Stimulated activated CD8-positive, alpha-beta memory T cell treated with anti-CD3 and anti-CD28 coated beads, Interleukin-7, amount 100 ng/mL, for 48 hours (primary cell): ENCODE measurements around the gene FOXJ3.

ENCODE experiments used
- DNase-seq, 2 donors: peaks; one replicate each; pipeline ENCODE4 v3.0.0-alpha.2; 2020; ENCODE audit warnings: low read depth in 1 of 2; ENCODE audit errors: extremely low read depth in 1 of 2

FOXJ3 gene

GRCh38 chr1:42334240-42335049, 590 bp downstream of the FOXJ3 start:
- peak; percentile 13 to 25 for DNase-seq

GRCh38 chr1:42333662-42334239, 1.3 kb downstream of the FOXJ3 start:
- no peak for DNase-seq

GRCh38 chr1:42332877-42333276, 2.2 kb downstream of the FOXJ3 start:
- no peak for DNase-seq

- DNase-seq: no peak
Observed at GRCh38 chr1:42330215-42330614, 4.8 kb downstream of the FOXJ3 start.

- no peak for DNase-seq
Observed at GRCh38 chr1:42328916-42329496, 6.0 kb downstream of the FOXJ3 start.

GRCh38 chr1:42328047-42328625, 6.9 kb downstream of the FOXJ3 start:
- DNase-seq: no peak

- DNase-seq: no peak
Observed at GRCh38 chr1:42325014-42325402, 10.0 kb downstream of the FOXJ3 start.

- DNase-seq: no peak
Observed at GRCh38 chr1:42324398-42325013, 10.5 kb downstream of the FOXJ3 start.

GRCh38 chr1:42323551-42323950, 11.5 kb downstream of the FOXJ3 start:
- no peak for DNase-seq

- DNase-seq: no peak
Observed at GRCh38 chr1:42322577-42322976, 12.5 kb downstream of the FOXJ3 start.

GRCh38 chr1:42321731-42322130, 13.3 kb downstream of the FOXJ3 start:
- no peak for DNase-seq

GRCh38 chr1:42320708-42321107, 14.3 kb downstream of the FOXJ3 start:
- DNase-seq: no peak

GRCh38 chr1:42319871-42320484, 15.1 kb downstream of the FOXJ3 start:
- DNase-seq: no peak

GRCh38 chr1:42319128-42319851, 15.7 kb downstream of the FOXJ3 start:
- no peak for DNase-seq

GRCh38 chr1:42318601-42319000, 16.4 kb downstream of the FOXJ3 start:
- DNase-seq: no peak

- no peak for DNase-seq
Observed at GRCh38 chr1:42317308-42317707, 17.7 kb downstream of the FOXJ3 start.

GRCh38 chr1:42316292-42316691, 18.7 kb downstream of the FOXJ3 start:
- no peak for DNase-seq

GRCh38 chr1:42315500-42315899, 19.5 kb downstream of the FOXJ3 start:
- no peak for DNase-seq

GRCh38 chr1:42313970-42314369, 21.1 kb downstream of the FOXJ3 start:
- no peak for DNase-seq

GRCh38 chr1:42312576-42313212, 22.3 kb downstream of the FOXJ3 start:
- DNase-seq: no peak
